DOHH2 (cell line): ENCODE measurements around the gene SEC16A.

Experiments used
- EZH2phosphoT487 ChIP-seq: fragments of 200-600 bp; sonication (generic); IDR thresholded peaks from 2 replicates; pipeline ENCODE4 v1.6.1; 2017; ENCODE audit warnings: borderline replicate concordance, mild to moderate bottlenecking, antibody characterized with exemption, low read length, moderate library complexity, mixed read lengths
- TF ChIP-seq, protein P1 (sequence below): fragments of 200-600 bp; sonication (generic); IDR thresholded peaks from one replicate; pipeline ENCODE4 v1.5.1; 2014; ENCODE audit warnings: antibody characterized with exemption, mild to moderate bottlenecking, low read depth, low read length; ENCODE audit not compliant: poor library complexity, severe bottlenecking

DNA sequence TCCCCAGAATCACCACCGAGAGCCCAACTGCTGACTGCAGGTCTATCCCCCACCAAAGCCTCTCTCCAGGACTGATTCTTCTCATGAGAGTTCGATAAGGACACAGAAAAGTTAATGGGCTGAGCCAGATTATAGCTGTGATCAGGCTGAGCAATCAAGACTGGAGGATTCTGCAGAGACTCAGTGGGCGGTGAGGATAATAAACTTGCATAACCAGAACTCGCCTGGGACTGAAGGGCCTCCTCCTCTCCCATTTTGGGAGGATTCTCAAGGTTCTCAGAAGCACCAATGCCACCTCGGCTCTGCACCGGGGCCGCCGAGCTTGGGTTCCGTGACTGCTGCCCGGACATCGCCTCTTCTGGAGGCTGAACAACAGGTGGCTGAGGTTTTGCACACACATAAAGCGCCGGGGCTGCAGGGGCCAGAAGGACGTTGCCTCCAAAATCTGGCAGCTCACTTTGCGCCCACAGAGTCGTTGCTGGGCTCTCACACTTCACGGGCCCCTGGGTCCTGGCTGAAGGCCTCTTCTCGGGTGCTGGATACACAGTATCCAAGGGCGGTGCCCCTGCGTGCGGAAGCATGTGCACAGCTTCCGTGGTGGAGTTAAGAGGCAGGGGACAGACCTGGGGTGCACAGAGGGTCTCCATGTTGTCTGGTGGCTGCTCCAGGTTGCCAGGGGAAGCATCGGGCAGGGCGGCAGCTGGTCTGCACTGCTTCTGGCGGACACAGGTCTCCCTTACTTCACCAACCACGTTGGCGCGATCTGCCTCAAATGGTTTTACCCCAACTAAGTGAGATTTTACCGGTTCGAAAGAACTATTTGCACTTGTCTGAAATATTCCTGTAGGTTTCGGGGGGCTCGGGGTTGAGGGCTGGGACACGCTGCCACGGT, 7.6 kb downstream of the SEC16A start:
- TF ChIP-seq, protein P1, sequence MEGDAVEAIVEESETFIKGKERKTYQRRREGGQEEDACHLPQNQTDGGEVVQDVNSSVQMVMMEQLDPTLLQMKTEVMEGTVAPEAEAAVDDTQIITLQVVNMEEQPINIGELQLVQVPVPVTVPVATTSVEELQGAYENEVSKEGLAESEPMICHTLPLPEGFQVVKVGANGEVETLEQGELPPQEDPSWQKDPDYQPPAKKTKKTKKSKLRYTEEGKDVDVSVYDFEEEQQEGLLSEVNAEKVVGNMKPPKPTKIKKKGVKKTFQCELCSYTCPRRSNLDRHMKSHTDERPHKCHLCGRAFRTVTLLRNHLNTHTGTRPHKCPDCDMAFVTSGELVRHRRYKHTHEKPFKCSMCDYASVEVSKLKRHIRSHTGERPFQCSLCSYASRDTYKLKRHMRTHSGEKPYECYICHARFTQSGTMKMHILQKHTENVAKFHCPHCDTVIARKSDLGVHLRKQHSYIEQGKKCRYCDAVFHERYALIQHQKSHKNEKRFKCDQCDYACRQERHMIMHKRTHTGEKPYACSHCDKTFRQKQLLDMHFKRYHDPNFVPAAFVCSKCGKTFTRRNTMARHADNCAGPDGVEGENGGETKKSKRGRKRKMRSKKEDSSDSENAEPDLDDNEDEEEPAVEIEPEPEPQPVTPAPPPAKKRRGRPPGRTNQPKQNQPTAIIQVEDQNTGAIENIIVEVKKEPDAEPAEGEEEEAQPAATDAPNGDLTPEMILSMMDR = no peak
- TF ChIP-seq EZH2phosphoT487 = no peak
